ENCODE measurements around the gene THEM5. TPM values are rescaled to one million over a fixed set of nuclear protein-coding genes. Genes with fewer than 3 reads are reported as not detected.
A peak's percentile ranks its signal among the peaks of the same experiment; 100 is the strongest.

The THEM5 gene
- total and polyA plus RNA-seq, 4 donors: 1.5 to 1.8 TPM; not detected in 2

DNA sequence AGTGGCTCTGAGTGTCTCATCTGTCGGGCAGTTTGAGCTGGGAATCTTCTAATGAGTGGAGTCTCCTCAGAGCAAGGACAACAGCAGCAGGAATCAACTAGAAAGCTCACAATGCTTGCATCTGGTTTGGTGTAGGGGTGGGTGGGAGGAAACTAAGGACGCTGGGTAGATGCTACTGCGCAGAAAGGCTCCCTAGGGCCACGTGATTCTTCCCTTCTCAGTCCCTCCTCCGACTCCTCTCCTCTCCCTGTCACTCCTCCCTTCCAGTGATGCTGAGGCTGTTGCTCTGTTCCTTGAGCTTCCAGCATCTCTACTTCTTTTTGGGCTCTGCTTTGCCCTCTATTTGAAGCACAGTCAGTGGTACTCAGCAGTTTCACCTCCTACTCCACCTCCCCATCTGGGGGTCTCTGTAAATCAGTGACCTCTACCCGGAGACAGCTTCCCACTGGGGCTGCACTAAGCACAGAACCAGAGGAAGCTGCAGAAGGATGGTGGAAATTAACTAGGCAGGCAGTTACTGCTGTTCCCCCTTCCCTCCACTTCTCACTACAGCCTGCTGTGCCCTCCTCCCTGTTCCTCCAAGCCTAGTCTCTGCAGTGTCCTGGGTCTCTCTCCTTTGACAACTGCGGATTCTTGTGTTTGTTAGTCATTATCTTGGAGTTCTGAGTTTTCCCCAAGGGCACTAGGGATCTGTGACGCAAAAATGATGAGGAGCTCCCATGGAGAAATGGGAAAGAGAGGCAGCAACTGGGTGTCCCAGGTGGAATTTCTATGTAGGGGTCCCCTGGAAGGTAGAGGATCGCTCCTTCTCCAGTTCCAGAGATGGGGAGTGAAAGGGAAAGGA lies 54.1 kb downstream of the THEM5 start:
- H3K27me3 ChIP-seq (ENCODE audit: control insufficient read depth, insufficient read depth, low read length): no peaks in the 10 kb centered on the region
- WGBS (ENCODE audit: insufficient coverage): 24% methylated on average over 6 of the region's 9 CpGs
- no peak overlapping the region for H3K4me3 ChIP-seq (ENCODE audit: low read depth, low read length)
- H3K9me3 ChIP-seq (ENCODE audit: control insufficient read depth, insufficient read depth, low read length): no peaks in the 10 kb centered on the region
- peaks cover 7% of the 10 kb centered on the region for H3K4me1 ChIP-seq (ENCODE audit: control insufficient read depth, insufficient read depth, low read length)
- H3K36me3 ChIP-seq (ENCODE audit: control insufficient read depth, insufficient read depth, low read length): peaks cover 9% of the 10 kb centered on the region
- peak in 5 of 6 donors; percentile 20 to 83 (median 24) for DNase-seq (ENCODE audit: low read depth in 4 of 6, low spot score in 6 of 6)
- H3K27ac ChIP-seq (ENCODE audit: low read depth, low read length): no peak overlapping the region

DNA sequence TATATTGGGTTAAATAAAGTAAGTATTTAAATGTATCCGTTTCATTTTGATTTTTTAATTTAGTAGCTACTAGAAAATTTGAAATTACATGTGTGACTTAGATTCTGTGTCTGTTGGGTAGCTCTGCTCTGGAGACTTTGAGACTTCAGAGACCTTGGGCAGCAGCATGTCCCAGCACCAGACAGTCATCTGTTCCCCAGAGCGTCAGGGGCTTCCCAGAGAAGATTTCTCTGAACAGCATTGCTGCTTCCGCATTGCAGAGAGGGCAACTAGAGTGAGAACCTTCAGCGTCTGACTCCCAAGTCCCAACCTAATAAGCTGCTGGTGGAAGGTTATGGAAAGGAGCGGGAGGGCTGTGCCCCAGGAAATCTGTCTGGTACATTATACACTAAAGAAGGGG lies 54.9 kb downstream of the THEM5 start:
- Histone ChIP-seq H3K27me3 (ENCODE audit: control insufficient read depth, insufficient read depth, low read length) (no peaks in the 10 kb centered on the region), H3K9me3 (ENCODE audit: control insufficient read depth, insufficient read depth, low read length) (no peaks in the 10 kb centered on the region), H3K36me3 (ENCODE audit: control insufficient read depth, insufficient read depth, low read length) (peaks cover 9% of the 10 kb centered on the region), H3K4me3 (ENCODE audit: low read depth, low read length) (no peak overlapping the region), H3K4me1 (ENCODE audit: control insufficient read depth, insufficient read depth, low read length) (peaks cover 7% of the 10 kb centered on the region), H3K27ac (ENCODE audit: low read depth, low read length) (no peak overlapping the region)
- no peak for DNase-seq (ENCODE audit: low read depth in 4 of 6, low spot score in 6 of 6)
- WGBS (ENCODE audit: insufficient coverage): 76% methylated on average over 2 of the region's 5 CpGs

Small RNA genes within 50 kb of the gene (small RNA-seq; reads per million reads assigned to genes)
- not detected for gene RF00019 (ENCODE audit: low replicate concordance)

Other genes starting within 250 kb of the THEM5 start
- gene SNX27, start 241.7 kb downstream of the THEM5 start, total RNA-seq: 10 to 100 TPM; 33.1 to 77.1 TPM
- 10 to 100 TPM; 44.5 to 51.2 TPM for gene SNX27, start 241.7 kb downstream of the THEM5 start, polyA plus RNA-seq (ENCODE audit: insufficient read length in 2 of 2)
- 10 to 100 TPM; 12.7 to 13.9 TPM for gene CELF3, start 136.9 kb downstream of the THEM5 start, total RNA-seq
- 100 to 1,000 TPM in 1 of 2 donors, 10 to 100 TPM in 1; 90.7 to 106 TPM for gene CELF3, start 136.9 kb downstream of the THEM5 start, polyA plus RNA-seq (ENCODE audit: insufficient read length in 2 of 2)
- gene RIIAD1, start 132.2 kb downstream of the THEM5 start, total RNA-seq: 1 to 10 TPM; 2.1 to 5.2 TPM
- 1 to 10 TPM; 8.0 to 8.6 TPM for gene RIIAD1, start 132.2 kb downstream of the THEM5 start, polyA plus RNA-seq (ENCODE audit: insufficient read length in 2 of 2)
- 10 to 100 TPM; 59.1 to 91.3 TPM for gene MRPL9, start 90.2 kb downstream of the THEM5 start, total RNA-seq
- 10 to 100 TPM; 86.4 to 86.5 TPM for gene MRPL9, start 90.2 kb downstream of the THEM5 start, polyA plus RNA-seq (ENCODE audit: insufficient read length in 2 of 2)
- 10 to 100 TPM; 11.3 to 15.6 TPM for gene TDRKH, start 63.2 kb downstream of the THEM5 start, total RNA-seq
- gene TDRKH, start 63.2 kb downstream of the THEM5 start, polyA plus RNA-seq (ENCODE audit: insufficient read length in 2 of 2): 10 to 100 TPM; 18.7 to 20.8 TPM
- gene LINGO4, start 48.3 kb downstream of the THEM5 start, total RNA-seq: 1 to 10 TPM in 1 of 2 donors, under 1 TPM in 1; 0.22 to 2.0 TPM
- 1 to 10 TPM in 1 of 2 donors, under 1 TPM in 1; 0.62 to 1.0 TPM for gene LINGO4, start 48.3 kb downstream of the THEM5 start, polyA plus RNA-seq (ENCODE audit: insufficient read length in 2 of 2)
- under 1 TPM in 1 of 2 donors, not detected in 1; 0.44 TPM for gene RORC, start 21.9 kb downstream of the THEM5 start, total RNA-seq
- under 1 TPM; 0.15 to 0.17 TPM for gene RORC, start 21.9 kb downstream of the THEM5 start, polyA plus RNA-seq (ENCODE audit: insufficient read length in 2 of 2)
- not detected for gene C2CD4D, start 13.9 kb downstream of the THEM5 start, total RNA-seq
- gene C2CD4D, start 13.9 kb downstream of the THEM5 start, polyA plus RNA-seq (ENCODE audit: insufficient read length in 2 of 2): under 1 TPM; 0.74 to 0.97 TPM
- 10 to 100 TPM; 13.0 to 16.8 TPM for gene THEM4, start 55.8 kb upstream of the THEM5 start, total RNA-seq
- gene THEM4, start 55.8 kb upstream of the THEM5 start, polyA plus RNA-seq (ENCODE audit: insufficient read length in 2 of 2): 10 to 100 TPM; 25.8 to 34.0 TPM
- gene S100A10, start 140.1 kb upstream of the THEM5 start, total RNA-seq: 100 to 1,000 TPM; 110 to 144 TPM
- 100 to 1,000 TPM; 198 to 262 TPM for gene S100A10, start 140.1 kb upstream of the THEM5 start, polyA plus RNA-seq (ENCODE audit: insufficient read length in 2 of 2)
- gene S100A11, start 183.3 kb upstream of the THEM5 start, total RNA-seq: 100 to 1,000 TPM in 1 of 2 donors, 10 to 100 TPM in 1; 17.7 to 153 TPM
- gene S100A11, start 183.3 kb upstream of the THEM5 start, polyA plus RNA-seq (ENCODE audit: insufficient read length in 2 of 2): 10 to 100 TPM; 59.3 to 94.5 TPM
- gene TCHHL1, start 235.4 kb upstream of the THEM5 start, total RNA-seq: not detected
- gene TCHHL1, start 235.4 kb upstream of the THEM5 start, polyA plus RNA-seq (ENCODE audit: insufficient read length in 2 of 2): not detected